Eye (tissue), 1 donor: ENCODE results near the gene CDK5R2.
"Not testable (repeated sequence)": the region's sequence is repeated elsewhere in the genome, so short reads cannot be mapped to it uniquely, and the experiment has no call there.

ENCODE experiments used
- DNase-seq: peaks from one replicate; pipeline ENCODE4 v3.0.0-alpha.2; 2015

Gene CDK5R2

GRCh38 chr2:218959141-218959731 is at the start of gene CDK5R2:
Gene CDK5R2 (plus strand): TSS chr2:218959666. CDS start chr2:218959821, 155 bp downstream.
- peak; percentile 99 for DNase-seq

GRCh38 chr2:218910741-218911140 is 48.7 kb upstream of the CDK5R2 start:
- no peak for DNase-seq

DNA sequence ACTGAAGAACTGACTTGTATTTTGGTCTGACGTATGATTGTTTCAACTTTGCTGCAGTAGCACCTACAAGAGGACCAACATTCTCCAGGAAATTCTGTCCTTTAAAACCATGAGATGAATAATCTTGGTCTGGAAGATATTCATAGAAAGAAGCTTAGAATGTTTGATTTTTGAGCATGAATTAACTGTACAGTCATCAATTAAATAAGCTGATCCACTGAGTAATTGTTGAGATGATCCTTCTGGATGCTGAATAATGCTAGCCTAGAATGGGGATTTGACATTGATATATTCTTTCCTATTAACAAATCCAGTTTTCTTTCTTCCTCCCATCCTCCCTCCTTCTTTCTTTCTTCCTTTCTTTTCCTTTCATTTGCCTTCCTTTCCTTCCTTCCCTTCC is 39.0 kb upstream of the CDK5R2 start:
- no peak for DNase-seq

DNA sequence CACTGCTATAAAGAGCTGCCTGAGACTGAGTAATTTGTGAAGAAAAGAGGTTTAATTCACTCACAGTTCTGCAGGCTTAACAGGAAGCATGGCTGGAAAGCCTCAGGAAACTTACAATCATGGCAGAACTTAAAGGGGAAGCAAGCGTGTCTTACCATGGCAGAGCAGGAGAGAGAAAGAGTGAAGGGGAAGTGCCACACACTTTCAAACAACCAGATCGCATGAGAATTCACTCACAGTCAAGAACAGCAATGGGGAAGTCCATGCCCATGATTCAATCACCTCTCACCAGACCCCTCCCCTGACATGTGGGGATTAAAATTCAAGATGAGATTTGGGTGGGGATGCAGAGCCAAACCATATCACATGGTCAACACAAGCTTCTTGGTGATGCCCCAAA is 34.7 kb upstream of the CDK5R2 start:
- DNase-seq: no peak

DNA sequence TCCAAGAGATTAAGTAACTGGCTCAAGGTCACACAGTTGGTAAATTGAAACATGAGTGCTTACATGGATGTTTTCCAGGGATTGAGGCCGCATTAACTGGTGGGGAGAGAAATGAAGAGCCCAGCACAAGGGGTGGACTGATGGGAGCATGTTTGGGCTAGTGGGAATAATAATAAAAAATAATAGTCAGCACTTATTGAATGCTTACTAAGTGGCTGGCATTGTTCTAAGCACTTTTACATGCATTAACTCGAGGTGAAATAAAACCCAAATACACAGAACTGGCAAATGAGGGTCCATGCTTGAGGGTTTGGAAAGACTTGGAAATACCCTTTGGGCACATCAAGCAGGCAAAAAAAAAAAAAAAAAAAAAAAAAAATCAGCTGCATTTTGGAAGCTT is 34.0 kb upstream of the CDK5R2 start:
- no peak for DNase-seq

DNA sequence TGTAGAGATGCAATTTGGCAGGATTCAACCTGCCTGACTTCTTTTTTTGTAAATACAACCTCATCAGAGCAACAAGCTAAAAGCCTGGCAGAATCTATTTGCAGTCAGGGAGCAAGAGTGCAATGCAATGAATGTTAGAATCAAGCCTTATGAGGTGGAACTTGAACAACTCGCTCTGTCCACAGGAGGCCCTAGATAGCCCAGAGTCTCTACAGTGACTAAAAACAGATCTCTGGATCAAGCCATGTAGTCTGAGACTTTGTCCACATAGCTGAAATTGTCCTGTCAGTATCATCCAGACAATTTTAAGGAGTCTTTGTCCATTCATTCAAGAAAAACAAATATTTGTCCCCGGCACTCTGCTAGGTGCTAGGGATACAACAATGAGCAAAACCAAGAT is 32.0 kb upstream of the CDK5R2 start:
- DNase-seq: no peak

GRCh38 chr2:218927876-218928275 is 31.6 kb upstream of the CDK5R2 start:
- no peak for DNase-seq

- DNase-seq: not testable (repeated sequence)
Measured at GRCh38 chr2:218930488-218930887, 29.0 kb upstream of the CDK5R2 start.

GRCh38 chr2:218931751-218932150 is 27.7 kb upstream of the CDK5R2 start:
- not testable (repeated sequence) for DNase-seq

DNA sequence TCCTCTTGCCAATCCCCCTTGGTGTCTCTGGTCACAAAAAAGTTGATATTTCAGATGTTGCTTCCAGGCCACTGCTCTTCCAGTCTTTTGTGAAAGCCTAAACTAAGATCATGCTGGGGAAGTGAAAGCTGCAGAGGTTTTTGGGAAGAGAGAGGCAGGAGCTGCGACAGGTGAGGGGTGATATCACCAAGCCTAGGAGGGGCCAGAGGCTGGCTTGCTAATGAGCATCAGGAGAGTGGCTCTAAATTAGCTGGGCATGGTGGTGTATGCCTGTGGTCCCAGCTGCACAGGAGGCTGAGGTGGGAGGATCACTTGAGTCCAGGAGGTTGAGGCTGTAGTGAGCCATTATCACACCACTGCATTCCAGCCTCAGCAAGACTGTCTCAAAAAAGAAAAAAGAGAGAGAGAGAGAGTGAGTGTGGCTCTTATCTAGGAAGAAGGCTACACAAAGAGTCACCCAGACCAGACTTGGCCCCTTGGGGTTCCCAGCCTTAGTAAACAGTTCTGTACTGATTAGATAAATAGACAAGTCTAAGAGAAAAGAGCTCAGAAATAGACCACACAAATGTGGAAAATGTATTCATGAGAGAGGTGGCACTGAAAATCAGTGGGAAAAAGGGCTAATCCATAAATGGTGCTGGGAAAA is 14.6 kb upstream of the CDK5R2 start:
- no peak for DNase-seq

DNA sequence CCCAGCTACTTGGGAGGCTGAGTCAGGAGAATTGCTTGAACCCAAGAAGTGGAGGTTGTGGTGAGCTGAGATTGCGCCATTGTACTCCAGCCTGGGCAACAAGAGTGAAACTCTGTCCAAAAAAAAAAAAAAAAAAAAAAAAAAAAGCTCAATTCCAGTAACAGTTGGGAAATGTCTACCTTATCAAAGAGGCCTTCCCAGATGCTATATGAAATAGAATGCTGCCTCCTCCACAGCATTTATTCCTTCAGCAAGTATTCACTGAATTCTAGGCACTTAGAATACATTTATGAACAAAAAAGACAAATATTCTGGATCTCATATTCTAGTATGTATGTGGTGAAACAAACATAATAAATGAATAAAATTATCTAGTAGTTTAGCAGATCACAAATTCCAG is 12.8 kb upstream of the CDK5R2 start:
- no peak for DNase-seq

GRCh38 chr2:218952160-218952559 is 7.3 kb upstream of the CDK5R2 start:
- no peak for DNase-seq

- DNase-seq: no peak
Measured at GRCh38 chr2:218953366-218953954, 6.0 kb upstream of the CDK5R2 start.

GRCh38 chr2:218954541-218955300 is 4.7 kb upstream of the CDK5R2 start:
- no peak for DNase-seq

DNA sequence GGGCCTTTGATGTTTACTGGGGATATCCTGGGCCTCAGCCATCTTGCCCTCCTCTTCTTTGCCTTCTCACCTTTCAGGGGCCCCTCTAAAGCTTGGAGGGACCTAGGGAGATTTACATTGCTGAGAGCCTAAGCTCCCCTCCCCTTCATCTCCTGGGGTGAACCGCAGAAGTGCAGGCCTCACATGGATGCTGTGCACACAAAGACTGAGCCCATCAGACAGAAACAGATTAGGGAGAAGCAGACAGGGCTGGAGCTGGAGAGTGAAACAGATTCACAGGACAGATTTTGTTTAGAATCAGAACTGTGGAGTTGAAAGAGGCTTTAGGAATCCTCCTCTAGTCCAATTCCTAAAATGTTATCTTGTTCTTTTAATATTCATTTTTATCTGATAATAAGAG is 3.4 kb upstream of the CDK5R2 start:
- no peak for DNase-seq

DNA sequence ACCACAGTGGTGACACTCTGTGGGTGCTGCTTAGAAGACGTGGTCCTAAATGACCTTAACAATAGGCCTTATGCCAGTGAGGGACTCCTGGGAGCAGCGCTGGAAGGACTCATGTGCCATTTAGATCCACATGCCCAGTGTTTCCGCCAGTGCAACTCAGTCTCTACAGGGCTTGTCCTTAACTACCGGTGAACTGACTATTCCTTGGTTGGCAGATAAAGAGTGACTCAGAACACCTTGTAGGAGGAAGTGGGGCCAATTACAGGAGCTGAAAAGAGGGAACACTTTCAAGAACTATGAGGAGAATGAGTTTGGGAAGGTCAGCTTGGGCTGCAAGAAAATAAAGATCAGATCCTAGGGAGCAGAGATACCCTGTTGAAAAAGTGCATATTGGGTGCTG is 1.8 kb upstream of the CDK5R2 start:
- DNase-seq: no peak

- no peak for DNase-seq
Measured at GRCh38 chr2:218958276-218958675, 1.2 kb upstream of the CDK5R2 start.

DNA sequence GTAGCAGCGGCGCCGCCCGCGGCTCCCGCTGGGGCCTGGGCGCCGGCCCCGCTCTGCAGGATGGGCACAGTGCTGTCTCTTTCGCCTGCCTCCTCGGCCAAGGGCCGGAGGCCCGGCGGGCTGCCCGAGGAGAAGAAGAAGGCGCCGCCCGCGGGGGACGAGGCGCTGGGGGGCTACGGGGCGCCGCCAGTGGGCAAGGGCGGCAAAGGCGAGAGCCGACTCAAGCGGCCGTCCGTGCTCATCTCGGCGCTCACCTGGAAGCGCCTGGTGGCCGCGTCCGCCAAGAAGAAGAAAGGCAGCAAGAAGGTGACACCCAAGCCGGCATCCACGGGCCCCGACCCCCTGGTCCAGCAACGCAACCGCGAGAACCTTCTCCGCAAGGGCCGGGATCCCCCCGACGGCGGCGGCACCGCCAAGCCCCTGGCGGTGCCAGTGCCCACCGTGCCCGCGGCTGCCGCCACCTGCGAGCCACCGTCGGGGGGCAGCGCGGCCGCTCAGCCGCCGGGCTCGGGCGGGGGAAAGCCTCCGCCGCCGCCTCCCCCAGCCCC is 369 bp downstream of the CDK5R2 start:
- DNase-seq: no peak

DNA sequence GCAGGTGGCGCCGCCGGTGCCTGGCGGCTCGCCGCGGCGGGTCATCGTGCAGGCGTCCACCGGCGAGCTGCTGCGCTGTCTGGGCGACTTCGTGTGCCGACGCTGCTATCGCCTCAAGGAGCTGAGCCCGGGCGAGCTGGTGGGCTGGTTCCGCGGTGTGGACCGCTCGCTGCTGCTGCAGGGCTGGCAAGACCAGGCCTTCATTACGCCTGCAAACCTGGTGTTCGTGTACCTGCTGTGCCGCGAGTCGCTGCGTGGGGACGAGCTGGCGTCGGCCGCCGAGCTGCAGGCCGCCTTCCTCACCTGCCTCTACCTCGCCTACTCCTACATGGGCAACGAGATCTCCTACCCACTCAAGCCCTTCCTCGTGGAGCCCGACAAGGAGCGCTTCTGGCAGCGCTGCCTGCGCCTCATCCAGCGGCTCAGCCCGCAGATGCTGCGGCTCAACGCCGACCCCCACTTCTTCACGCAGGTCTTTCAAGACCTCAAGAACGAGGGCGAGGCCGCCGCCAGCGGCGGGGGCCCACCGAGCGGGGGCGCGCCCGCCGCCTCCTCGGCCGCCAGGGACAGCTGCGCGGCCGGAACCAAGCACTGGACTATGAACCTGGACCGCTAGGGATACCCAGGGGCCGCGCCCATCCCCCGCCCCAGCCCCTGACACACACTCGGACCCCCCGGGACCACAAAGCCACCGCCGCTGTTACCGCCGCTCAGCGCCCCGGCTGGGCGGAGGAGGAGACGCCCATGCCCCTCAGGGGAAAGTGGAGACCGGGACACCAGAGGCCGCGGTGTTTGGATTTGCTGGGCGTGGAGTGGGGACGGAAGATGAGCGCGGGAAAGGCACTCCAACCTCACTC is 1.1 kb downstream of the CDK5R2 start:
- DNase-seq: peak; percentile 54

DNA sequence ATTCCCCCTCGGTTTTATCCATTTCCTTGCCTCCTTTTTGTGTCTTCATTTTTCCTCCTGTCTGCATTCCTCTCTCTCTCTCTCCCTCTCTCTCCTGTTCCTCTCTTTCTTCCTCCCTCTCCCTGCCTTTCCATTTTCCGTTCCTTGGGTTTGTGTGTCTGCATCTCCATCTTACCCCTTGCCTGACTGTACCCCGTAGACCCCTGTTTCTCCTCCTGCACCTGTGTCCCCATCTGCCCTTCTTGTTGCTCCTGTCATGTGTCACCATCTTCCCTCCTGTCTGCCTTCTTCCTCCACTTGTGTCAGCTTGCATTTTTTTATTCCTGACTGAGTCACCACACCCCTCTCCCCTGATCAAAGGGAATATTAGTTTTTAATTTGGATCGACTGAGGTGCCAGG is 1.8 kb downstream of the CDK5R2 start:
- DNase-seq: peak; percentile 59

DNA sequence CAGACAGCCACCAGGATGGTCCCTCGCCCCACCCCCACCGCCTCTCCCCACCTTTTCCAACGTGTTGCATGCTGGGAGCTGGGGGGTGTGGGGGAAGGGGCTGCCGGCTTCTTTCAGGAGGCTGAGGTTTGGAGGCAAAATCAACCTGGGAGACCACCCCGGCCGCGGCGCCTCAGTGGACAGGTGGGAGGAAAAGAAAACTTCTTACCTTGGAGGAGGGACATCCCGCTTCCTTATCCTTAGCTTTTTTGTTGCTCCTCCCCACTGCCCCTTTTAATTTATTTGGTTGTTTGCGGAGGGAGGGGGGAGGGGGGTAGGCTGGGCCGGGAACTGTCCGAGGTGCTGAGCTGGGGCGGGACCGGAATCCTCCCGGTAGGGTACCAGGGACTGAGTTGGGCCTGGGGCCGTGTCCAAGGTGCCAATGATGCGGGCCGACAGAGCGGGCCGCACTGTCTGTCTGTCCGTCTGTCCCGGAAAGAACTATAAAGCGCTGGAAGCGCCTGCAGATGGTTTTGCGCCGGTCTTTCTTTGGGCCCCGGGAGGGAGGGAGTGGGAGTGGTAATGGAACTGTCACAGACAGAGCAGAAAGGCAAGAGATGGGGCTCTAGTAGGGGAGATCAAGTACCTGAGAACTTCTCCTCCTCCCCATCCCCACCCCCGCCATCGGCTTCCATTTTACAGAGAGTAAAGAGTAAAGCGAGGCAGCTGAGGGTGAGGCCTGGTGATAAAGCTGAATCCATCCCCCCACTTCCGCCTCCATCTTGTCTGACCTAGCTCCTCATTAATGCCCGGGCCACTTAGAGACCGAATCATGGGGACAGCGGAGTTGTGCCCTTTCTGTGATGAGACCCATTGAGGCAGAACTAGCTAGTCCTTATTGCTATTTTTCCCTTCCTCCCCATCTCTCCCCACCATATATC is 2.4 kb downstream of the CDK5R2 start:
- DNase-seq: peak; percentile 41
